GM18505 (cell line): ENCODE data around the gene PAPPA2.
"Not testable (repeated sequence)": the region's sequence is repeated elsewhere in the genome, so short reads cannot be mapped to it uniquely, and the experiment has no call there.

ENCODE experiments used
- ATAC-seq: cut with Tn5 transposase; IDR thresholded peaks from one replicate; pipeline ENCODE4 v1.9.1; 2021; ENCODE audit not compliant: unreplicated experiment
- POLR2A ChIP-seq: IDR thresholded peaks from 4 replicates; pipeline ENCODE4 v1.6.1; 2011; ENCODE audit warnings: borderline replicate concordance; ENCODE audit not compliant: insufficient read depth, insufficient read length; ENCODE audit errors: extremely low read depth

The PAPPA2 gene

GRCh38 chr1:176546825-176547224, 83.8 kb downstream of the PAPPA2 start:
- no peak for TF ChIP-seq POLR2A
- ATAC-seq = no peak

DNA sequence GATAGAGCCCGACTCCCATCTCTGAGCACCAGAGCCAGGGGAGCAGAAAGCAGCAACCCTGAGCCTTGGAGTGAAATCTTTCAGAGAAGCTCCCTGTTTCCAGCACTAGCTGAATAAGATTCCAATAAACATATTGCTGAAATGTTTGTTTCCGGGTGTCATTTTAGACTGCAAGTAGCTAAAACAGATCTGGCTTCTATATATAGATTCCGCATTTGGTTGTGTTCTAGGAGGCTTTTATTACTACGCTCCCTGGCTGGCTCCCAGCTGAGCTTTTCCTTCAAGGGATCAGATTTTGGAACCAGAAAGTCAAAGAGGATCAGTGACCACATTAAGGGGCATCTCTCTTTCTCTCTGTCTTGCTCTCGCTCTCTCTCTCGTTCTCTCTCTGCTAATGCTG, 88.2 kb downstream of the PAPPA2 start:
- no peak for TF ChIP-seq POLR2A
- no peak for ATAC-seq

- no peak for TF ChIP-seq POLR2A
- ATAC-seq = no peak
Observed at GRCh38 chr1:176552217-176552991, 89.4 kb downstream of the PAPPA2 start.

DNA sequence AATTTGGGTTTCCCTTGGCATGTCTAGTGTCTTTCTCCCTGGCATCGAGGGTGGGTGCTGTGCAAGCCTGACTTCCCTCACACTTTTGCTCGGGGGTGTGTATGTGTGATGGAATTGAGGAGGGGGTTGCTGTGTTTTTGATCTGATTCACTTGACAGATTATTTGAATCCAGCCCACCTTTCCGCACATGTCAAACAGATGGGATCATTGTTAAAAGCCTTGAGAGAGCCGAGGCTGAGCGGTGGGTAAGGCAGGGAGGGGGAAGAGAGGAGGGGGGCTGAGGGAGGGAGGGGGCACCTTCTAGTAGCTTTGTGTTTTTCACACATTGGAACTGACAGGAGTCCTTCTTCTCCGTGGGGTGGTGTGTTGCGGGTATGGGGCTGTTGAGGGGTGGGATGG, 90.0 kb downstream of the PAPPA2 start:
- no peak for ATAC-seq
- no peak for TF ChIP-seq POLR2A

DNA sequence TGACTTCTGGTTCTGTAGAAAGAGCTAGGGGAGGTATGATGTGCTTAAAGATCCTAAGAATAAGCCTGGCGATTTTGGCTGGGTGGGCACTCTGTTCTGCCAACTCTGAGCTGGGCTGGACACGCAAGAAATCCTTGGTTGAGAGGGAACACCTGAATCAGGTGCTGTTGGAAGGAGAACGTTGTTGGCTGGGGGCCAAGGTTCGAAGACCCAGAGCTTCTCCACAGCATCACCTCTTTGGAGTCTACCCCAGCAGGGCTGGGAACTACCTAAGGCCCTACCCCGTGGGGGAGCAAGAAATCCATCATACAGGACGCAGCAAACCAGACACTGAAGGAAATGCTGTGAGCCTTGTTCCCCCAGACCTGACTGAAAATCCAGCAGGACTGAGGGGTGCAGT, 93.3 kb downstream of the PAPPA2 start:
- no peak for ATAC-seq
- TF ChIP-seq POLR2A = no peak

GRCh38 chr1:176557543-176558258, 94.7 kb downstream of the PAPPA2 start:
- TF ChIP-seq POLR2A = no peak
- ATAC-seq = no peak

GRCh38 chr1:176558561-176558960, 95.6 kb downstream of the PAPPA2 start:
- no peak for TF ChIP-seq POLR2A
- no peak for ATAC-seq

GRCh38 chr1:176559474-176559873, 96.5 kb downstream of the PAPPA2 start:
- no peak for ATAC-seq
- TF ChIP-seq POLR2A = no peak

DNA sequence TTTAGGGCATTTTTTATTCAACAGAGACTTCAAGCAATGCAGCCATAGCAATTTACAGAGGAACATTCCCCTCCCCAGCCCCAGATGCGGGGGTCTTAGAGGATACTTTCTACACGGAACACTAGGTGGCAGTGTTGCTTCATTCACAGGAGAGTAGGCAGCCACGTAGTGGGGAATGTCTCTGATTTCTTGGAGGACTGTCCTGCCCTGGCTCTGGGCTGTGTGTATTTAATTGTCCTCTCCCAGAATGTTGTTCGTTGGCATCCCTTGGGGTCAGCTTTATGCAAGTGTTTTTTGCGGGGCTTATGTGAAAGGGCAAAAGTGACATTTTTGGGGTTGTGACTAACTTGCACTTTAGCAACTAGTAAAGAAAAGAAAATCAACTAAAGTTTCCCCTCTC, 96.9 kb downstream of the PAPPA2 start:
- no peak for ATAC-seq
- TF ChIP-seq POLR2A = no peak

DNA sequence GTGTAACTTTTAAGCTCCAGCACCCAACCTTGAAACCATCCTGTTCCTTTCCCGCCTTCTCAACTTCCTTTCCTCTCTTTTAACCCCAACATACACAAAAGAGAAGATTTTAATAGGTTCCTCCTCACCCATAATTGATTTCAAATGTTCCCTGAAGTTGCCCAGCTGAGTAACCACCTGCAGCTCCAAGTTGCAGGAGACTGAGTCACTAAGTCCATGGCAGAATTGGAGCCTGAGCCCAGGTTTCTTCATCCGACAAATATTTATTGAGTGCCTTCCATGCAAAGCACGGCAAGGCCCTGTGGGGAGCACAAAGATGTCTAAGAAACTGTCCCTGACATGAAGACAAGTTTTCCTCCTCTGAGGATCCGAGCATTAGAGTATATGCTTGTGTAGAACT, 97.7 kb downstream of the PAPPA2 start:
- no peak for TF ChIP-seq POLR2A
- ATAC-seq = no peak

GRCh38 chr1:176561761-176562160, 98.8 kb downstream of the PAPPA2 start:
- ATAC-seq = not testable (repeated sequence)

GRCh38 chr1:176566004-176566975, 103.3 kb downstream of the PAPPA2 start:
- no peak for TF ChIP-seq POLR2A
- ATAC-seq = no peak

DNA sequence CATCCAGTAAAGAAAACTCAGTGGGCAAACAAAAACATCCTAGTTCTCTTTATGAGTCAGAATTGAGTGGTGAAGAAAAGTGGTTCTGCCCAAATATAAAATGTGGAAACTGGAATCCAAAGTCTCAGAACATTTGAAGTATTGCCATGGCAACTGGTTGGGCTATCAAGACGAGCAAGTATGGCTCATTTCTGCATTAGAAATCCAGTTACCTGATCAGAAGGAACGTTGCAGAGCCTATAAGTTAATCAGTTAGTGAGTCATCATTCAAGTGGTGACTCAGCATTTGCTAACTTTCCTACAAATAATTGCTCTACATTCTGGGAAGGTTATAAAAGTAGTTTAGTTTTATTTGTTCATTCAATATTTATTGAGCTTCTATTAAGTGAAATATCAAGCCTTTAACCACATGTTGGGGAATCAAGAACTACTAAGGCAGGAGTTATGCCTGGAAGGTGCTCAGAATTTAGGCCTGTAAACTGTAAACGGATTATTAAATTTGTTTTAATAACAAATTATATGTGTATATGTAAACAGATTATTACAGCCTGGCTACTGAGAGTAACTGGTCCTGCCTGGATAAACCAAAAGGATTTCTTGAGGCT, 104.3 kb downstream of the PAPPA2 start:
- no peak for ATAC-seq
- TF ChIP-seq POLR2A = no peak
